GM18858 (cell line): ENCODE data around the gene KIF1A.

ENCODE experiments used
- ATAC-seq: cut with Tn5 transposase; IDR thresholded peaks from one replicate; pipeline ENCODE4 v1.9.1; 2021; ENCODE audit not compliant: unreplicated experiment

Gene KIF1A, protein sequence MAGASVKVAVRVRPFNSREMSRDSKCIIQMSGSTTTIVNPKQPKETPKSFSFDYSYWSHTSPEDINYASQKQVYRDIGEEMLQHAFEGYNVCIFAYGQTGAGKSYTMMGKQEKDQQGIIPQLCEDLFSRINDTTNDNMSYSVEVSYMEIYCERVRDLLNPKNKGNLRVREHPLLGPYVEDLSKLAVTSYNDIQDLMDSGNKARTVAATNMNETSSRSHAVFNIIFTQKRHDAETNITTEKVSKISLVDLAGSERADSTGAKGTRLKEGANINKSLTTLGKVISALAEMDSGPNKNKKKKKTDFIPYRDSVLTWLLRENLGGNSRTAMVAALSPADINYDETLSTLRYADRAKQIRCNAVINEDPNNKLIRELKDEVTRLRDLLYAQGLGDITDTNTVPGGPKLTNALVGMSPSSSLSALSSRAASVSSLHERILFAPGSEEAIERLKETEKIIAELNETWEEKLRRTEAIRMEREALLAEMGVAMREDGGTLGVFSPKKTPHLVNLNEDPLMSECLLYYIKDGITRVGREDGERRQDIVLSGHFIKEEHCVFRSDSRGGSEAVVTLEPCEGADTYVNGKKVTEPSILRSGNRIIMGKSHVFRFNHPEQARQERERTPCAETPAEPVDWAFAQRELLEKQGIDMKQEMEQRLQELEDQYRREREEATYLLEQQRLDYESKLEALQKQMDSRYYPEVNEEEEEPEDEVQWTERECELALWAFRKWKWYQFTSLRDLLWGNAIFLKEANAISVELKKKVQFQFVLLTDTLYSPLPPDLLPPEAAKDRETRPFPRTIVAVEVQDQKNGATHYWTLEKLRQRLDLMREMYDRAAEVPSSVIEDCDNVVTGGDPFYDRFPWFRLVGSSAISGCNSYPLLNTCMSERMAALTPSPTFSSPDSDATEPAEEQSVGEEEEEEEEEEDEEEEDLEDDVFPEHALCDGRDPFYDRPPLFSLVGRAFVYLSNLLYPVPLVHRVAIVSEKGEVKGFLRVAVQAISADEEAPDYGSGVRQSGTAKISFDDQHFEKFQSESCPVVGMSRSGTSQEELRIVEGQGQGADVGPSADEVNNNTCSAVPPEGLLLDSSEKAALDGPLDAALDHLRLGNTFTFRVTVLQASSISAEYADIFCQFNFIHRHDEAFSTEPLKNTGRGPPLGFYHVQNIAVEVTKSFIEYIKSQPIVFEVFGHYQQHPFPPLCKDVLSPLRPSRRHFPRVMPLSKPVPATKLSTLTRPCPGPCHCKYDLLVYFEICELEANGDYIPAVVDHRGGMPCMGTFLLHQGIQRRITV (N-terminal part only)

GRCh38 chr2:240819858-240820606 lies at the start of gene KIF1A:
Gene KIF1A, minus strand, starts transcription at chr2:240820219. Its CDS starts 22,467 bp downstream, at chr2:240797752.
- no peak for ATAC-seq

GRCh38 chr2:240869109-240869955 lies 49.3 kb upstream of the KIF1A start:
- no peak for ATAC-seq

GRCh38 chr2:240868286-240869108 lies 48.5 kb upstream of the KIF1A start, which contains the start of gene AGXT:
Gene AGXT, plus strand, starts transcription at chr2:240868824. Its CDS starts 42 bp downstream, at chr2:240868866.
- no peak for ATAC-seq

DNA sequence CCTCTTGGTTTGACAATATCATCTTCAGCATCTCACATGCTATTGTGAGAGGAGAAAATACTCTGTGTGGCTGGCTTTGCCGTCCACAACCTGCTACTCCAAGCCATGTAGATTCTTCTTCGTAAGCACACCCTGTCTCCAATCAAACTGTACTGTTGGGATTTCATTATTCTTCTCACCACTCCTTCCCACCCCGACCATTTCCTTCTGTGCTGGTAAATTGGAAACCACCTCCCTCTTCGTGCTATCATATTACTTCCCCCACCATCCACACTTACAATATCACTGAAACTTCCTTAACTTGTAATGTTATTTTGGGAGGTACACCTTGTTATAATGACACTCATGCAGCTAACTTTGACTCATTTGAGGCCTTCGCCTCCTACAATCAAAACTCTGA lies 45.4 kb upstream of the KIF1A start:
- no peak for ATAC-seq

DNA sequence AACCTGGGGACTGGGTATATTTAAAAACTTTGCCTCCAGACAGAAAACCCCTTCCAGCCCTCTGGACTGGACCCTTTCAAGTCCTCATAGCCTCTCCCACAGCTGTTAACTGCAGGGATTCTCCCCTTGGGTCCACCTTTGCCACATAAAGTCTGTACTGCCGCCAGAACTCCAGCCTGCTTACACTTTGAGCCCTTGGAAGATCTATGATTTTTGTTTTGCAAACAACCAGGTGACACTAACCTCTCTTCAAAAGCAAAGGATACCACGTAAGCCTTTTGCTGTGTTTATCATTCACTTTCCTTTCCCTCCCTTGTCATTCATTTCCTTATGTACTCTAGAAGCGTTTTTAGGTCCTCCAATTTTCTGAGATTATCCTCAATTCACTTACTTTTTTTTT lies 44.5 kb upstream of the KIF1A start:
- ATAC-seq: no peak

DNA sequence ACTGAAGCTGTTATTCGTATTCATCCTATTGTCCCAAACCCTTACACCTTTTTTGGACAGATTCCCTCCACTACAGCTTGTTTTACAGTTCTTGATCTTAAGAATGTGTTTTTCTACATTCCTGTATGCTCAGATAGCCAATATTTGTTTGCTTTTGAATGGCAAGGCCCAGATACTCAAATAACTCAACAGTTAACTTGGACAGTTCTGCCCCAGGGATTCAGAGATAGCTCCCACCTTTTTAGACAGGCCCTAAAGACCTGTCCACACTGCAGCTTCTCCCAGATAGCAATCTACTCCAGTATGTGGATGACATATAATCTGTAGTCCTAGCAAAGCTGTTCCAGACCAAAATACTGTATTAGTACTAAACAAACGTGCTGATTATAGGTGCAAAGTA lies 41.5 kb upstream of the KIF1A start:
- ATAC-seq: no peak

GRCh38 chr2:240858871-240859270 lies 38.9 kb upstream of the KIF1A start:
- ATAC-seq: no peak

- no peak for ATAC-seq
Observed at GRCh38 chr2:240858321-240858720, 38.3 kb upstream of the KIF1A start.

DNA sequence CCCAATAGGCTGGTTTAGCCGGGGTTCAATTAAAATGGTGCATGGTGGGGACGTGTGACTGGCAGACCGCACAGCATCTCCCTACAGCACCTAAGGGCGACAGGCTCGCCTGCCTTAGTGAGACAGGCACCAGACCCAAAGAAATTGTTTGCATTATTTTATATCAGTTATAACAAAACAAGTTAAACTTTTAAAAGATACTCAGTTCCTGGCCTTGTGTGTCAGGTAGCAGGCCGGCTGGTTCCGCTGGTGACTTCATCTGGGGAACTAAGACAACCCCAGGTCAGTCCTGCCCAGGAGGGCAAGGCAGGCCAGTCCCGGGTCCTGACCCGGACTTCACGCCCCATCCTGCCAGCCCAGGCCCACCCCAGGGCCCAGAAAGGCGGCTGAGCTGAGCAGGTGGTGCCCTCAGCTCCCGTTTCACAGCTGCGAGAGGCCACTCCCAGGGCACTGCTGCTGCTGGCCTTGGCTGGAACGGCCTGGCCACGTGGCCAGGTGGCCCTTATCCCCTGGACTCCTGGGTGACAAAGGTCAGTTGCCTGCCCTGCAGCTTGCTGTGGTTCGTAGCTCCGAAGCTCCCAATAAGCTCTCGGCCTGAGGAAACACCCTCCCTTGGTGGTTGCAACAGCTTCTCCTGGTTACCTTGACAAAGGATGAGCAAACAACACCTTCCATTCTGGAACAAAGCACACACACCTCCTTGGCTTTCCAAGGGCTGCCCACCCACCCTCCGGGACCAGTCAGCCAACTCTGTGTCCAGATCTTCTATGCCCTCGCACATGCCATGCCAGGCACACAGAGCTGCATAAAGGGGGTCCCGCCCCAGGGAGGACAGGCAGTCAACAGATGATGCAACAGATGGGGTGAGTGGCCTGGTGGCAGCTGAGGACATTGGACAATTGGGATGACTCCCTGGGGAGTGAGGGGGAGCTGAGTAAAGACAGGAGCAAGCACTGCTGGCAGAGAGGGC lies 37.3 kb upstream of the KIF1A start:
- ATAC-seq: no peak

GRCh38 chr2:240856151-240856980 lies 36.3 kb upstream of the KIF1A start:
- ATAC-seq: no peak

DNA sequence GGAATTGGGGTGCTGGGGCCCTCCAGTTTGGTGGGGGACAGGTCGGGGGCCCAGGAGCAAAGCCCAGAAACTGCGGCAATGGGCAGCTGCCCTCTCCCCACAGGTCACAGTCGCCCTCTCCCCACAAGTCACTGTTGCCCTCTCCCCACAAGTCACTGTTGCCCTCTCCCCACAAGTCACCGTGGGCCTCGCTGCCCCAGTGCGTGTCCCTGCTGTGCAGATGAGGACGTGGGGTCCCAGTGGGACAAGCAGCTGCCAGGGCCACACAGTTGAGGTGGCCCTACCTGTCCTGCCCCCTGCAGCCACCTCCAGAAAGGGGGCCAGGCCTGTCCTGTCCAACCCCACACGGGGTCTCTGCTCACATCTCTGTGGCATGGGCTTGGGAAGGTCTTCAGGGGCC lies 35.7 kb upstream of the KIF1A start:
- no peak for ATAC-seq

- no peak for ATAC-seq
Observed at GRCh38 chr2:240852671-240853314, 32.8 kb upstream of the KIF1A start.

GRCh38 chr2:240851078-240851991 lies 31.3 kb upstream of the KIF1A start:
- ATAC-seq: no peak

- no peak for ATAC-seq
Observed at GRCh38 chr2:240850756-240851077, 30.7 kb upstream of the KIF1A start.

DNA sequence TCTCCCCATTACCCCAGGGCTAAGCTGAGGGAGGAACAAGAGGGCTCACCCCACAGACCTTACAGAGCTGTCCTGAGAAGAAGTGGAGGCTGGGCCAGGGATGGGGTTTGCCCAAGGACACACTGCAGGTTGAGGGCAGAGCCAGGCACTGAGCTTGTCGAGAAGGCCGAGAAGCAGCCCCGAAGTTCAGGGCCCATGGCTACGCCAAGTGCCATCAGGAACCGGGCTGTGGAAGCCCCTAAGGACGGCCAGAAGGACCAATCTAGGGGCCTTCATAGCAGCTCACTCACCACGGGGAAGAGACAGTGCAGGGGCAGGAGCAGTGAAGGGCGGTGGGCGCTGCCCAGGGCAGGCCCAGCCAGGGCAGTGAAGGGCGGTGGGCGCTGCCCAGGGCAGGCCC lies 30.0 kb upstream of the KIF1A start:
- no peak for ATAC-seq
